GM18870 (cell line): ENCODE measurements around the gene TRMT11.
"Not testable (repeated sequence)": the region's sequence is repeated elsewhere in the genome, so short reads cannot be mapped to it uniquely, and the experiment has no call there.

Experiments used
- ATAC-seq: cut with Tn5 transposase; IDR thresholded peaks from one replicate; pipeline ENCODE4 v1.9.1; 2021; ENCODE audit warnings: moderate library complexity; ENCODE audit not compliant: unreplicated experiment

Gene TRMT11

DNA sequence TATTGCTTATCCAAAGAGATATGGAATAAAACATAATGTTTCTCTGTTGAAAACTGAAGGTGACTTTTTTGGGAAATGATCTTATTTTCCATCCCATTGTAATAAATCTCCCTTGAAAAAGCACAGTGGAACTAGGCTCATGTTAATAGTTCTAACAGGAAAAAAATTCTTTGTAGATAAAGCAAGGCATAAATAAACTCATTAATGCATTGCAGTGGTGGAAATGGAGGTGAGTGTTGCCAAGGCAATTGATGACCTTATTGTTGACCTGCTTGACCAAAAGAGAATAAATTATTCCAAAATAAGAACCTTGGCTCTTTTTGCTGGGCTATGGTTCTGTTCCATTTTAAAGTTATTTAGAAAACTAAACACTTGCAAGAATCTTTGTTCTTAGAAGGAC, 55.2 kb downstream of the TRMT11 start:
- no peak for ATAC-seq

DNA sequence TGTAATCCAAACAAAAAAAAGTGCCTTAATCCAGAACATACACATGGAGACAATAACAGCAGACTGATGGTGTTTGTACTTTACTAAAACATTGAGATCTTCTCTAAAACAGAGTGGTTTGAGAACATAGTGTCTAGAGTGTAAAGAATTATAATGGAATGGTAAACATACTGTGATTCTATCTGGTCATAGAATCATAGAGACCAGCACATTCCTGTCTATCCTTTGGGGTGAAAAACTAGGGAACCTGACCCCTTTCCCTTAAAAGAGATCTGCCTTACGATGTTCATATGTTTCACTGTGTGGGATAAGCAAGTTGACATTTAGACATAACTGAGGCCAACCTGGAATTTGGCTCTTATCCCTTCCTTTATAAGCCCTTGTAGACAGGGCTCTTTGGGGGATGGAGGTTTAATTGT, 55.7 kb downstream of the TRMT11 start:
- ATAC-seq, result no peak

DNA sequence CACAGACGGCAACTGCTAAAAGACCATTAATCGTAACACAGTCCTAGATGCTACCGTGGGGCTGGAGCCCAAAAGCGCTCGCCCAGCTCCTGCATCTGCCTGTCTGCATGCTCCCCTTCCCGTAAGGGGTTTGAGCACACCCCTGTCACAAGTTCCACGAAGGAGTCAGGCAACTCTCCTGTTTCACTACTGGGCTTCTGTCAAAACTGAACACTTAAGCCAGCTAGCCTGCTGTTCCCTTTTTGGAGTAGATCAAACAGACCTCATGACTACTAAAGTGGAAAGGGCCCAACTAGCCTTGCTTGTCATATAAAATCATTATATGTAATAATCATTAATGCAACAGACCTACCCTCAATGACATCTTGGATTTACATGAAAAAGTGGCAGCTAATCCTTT, 61.3 kb downstream of the TRMT11 start:
- ATAC-seq, result no peak

DNA sequence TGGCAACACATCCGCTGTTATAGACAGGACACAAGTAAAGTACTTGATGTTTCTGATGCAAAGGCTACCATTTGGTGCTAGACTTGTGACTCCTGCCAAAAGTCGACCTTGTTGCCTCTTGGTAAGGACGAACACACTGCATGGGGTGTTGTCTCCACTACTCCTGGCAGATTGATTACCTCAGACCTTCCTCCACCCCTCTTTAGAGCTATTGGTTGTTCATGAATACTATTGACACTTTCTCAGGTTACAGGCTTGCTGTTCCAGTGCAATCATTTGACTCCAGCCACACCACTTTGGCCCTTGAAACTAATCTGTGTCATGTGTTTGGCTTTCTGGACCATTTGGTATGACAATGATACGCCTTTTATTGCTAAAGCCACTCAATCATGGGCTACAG, 62.3 kb downstream of the TRMT11 start:
- ATAC-seq, result no peak

DNA sequence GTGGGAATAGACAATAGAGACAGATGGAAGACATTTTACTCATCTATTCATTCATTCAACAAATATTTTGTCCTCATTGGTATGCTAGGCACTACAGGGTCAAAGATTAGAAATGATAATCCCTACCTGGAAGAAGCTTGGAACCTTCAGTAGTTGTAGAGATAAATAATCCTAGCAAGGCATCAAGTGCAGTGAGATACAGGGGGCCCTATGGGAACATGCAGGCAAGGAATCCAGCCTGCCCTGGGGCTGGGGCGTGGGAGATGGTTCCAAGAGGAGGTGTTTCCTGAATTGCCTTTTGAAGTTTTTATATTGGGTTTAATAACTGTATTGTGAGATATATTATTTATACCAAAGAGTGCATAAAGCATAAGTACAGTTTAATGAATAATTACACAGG, 64.5 kb downstream of the TRMT11 start:
- no peak for ATAC-seq

DNA sequence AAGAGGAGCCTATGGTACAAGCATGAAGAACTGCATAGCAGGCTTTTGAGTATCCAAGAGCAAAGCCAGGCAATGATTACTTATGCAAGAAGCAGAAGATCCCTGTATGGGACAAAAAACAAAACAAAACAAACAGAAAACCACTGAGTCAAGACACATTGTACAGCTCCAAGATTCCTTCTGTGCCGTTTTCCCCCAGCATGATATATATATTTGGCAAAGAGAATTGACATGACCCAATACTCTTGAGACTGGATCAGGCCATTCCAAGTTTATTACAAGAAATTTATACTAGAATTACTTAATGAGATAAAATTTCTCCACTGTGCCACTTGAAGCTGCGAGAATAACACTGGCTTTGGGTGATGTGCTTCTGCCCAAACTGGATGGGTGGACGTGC, 65.5 kb downstream of the TRMT11 start:
- ATAC-seq, result no peak

DNA sequence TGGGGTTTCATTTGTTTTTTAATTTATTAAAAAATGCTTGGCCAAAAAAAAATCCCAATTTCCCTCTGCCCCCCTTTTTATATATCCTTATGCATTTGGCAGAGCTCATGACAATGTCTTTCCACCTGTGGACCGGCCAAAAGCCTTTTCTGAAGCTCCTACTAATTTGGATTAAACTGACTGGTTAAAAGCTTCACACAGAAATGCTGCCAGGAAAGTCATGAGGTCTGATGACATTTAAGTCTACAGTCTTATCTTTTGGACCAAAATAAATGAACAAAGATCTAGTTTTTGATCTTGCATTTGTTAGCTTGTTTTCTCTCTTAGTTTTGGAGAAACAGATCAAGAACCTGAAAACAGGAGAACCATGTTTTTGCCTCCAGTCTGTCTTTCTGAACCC, 66.1 kb downstream of the TRMT11 start:
- ATAC-seq, result no peak

DNA sequence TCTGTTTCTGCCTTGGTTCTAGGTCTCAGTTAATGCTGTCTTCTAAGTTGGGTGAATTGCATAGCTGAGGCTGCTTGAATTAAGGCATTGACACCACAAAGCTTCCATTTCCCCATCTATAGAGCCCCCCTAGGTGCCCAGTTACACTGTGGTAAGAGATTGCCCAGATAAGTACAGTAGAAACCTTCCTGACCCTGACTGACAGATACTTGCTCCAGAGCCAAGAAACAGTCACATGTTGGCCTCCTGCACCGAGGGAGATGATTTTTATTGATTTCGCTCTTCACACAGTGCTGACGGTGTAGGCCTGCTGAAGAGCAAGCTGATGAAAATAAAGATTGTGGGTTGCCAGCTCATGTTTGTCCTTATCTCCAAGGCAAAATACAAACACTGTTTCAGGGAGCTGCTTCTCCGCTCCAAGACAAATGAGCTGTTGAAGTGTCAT, 67.9 kb downstream of the TRMT11 start:
- ATAC-seq, result no peak

DNA sequence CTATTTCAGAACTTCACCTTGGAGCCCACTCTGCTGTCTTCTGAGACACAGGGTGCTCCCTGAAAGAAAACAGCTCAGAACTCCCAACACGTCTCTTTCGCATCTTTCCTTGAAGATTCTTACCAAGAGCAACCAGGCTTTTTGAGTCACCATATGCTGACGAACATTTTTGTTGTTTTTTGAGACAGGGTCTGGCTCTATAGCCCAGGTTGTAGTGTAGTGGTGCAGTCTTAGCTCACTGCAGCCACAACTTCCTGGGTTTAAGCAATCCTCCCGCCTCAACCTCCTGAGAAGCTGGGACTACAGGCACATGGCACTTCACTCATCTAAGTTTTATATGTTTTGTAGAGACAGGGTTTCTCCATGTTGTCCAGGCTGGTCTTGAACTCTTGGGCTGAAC, 68.5 kb downstream of the TRMT11 start:
- ATAC-seq, result no peak

DNA sequence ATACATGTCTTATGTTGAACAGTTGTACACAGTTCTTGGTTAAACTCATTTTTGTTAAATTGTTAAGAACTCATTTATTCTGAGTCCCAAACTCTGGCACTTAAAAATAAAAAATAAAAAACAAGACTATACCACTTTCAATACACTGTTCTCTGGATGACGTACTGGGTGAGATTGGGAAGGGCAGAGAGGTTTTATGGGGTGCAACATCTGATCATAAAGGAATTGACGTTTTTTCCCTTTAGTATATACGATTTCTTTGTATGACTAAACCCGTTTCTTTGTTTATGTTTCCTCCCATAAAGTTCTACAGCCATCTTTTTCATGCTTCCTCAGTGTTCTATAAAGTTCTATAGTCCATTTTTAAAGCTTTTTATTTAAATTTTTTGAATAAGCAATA, 69.1 kb downstream of the TRMT11 start:
- no peak for ATAC-seq

DNA sequence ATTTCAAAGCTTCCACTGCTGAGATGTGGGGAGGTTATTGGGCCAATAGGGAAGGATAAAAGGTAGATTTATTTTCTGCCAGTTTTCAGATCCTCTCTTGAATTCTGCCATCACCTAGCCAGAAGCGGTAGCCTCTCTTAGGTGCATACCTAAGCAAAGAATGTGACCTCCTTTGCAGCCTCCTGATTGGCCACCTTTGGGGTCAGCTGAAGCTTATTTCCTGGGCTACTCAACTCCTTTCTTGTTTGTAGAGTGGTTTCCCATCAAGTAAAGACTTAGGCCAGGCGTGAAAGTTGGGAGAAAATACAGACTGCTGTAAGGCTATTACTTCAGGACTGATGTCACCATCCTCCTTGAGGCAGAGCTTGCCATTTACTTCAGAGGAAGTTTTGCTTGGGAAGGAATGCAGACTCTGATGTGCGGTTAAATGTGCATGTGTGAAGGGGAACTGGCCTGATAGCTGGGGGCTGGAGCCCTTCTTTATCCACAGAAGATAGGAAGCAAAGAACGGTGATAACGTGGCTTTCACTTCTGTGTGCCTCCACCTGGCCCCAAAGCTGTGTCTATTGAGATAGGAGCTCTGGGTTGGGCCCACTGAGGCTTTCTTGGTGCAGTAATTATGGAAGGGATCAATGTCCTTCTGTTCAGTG, 70.1 kb downstream of the TRMT11 start:
- ATAC-seq, result no peak

DNA sequence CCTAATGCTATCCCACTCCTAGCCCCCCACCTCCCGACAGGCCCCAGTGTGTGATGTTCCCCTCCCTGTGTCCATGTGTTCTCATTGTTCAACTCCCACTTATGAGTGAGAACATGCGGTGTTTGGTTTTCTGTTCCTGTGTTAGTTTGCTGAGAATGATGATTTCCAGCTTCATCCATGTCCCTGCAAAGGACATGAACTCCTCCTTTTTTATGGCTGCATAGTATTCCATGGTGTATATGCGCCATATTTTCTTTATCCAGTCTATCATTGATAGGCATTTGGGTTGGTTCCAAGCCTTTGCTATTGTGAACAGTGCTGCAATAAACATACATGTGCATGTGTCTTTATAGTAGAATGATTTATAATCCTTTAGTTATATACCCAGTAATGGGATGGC, 71.7 kb downstream of the TRMT11 start:
- not testable (repeated sequence) for ATAC-seq

DNA sequence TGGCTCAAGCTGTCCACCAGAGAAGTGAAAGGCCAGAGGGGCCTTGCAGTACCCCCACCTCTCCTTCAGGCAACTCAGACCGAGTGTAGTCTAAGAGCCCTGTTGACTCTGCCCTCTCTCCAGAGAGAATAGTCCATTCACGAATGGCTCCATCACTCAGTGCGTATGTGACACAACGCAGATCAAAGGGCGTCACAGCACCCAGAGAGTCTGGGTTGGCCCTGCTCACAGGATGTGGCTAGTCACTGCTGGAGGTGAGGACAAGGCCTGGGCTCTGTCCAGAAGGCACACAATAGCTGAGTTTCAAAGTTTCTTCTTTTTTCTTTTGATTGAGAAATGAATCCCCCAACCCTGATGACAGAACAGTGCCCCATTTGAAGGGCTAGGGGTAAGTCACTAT, 74.1 kb downstream of the TRMT11 start:
- no peak for ATAC-seq

DNA sequence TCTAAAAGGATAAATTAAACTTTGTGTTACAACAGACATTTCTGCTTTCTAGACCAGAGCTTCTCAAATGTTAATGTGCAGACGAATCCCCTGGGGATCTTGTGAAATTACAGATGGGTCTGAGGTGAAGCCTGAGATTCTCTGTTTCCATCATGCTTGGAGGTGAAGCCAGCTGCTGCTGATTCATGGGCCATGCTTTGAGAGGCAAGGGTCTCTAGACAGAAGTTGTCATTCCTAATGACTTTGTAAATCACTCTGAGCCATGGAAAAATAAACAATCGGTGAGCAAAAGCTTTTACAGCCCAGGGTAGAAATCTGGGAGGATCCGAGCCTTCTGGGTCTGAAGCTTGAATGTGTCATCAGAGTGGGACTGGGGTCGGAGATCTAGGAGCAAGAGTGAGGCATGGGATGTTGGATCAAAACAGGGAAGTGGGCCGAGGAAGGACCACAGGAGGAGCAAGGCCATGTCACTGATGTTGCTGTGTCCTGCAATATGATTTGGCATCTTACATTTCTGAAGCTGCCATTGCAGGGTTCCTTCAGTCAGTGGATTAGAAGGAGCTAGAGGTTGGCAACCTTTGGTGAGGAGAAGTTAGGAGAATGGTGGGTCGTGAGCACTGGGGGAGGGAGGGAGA, 77.3 kb downstream of the TRMT11 start:
- ATAC-seq, result peak; percentile 51

DNA sequence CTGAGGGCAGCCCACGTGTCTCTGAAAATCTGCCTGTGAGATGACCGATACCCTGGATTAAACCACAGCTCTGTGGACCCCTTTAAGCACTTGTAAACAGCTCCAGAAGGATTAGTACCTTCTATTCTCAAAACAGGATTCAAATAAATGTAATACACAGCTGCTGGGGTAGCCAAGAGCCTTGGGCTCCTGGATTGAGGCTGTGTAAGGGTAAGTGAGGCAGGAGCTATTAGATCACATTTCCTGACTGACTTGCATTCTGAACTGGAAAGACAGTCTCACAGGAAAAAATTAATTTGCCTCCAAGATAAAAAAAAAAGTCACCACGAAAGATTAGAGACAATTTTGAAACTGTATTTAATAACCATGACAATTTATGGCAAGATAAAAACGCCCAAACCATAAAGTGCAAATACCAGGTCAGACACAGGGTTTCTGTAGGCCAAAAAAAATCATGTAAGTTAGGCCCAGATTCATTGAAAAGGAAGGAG, 78.0 kb downstream of the TRMT11 start:
- ATAC-seq, result no peak

DNA sequence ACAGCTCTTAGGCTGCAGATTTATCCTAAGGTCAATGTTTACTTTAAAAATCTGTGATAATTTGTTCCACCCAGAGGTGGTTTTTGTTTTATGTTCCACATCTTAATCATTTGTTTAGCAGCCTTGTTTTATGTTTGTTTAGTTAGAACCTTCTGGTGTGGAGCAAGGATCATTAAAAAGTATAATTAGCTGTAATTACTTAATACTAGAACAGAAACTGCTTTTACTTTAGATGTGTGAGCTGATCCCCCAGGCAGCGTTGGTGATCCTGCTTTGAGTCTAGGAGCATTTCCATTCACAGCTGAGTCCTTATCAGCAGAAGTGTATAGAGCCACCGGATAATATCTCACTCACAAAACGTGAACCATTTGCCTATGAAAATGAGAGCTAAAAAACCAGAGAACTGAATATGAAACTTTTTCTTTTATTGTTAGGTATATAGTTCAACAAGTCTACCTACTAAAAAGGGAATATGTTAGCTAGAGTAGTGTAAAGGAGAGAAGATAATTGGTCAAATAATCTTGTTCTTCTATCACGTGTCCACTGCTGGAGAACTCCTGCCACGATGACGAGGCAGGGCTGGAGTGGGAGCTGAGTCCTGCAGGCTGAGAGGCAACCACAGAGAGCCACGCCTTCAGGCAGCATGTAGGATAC, 78.5 kb downstream of the TRMT11 start:
- no peak for ATAC-seq

DNA sequence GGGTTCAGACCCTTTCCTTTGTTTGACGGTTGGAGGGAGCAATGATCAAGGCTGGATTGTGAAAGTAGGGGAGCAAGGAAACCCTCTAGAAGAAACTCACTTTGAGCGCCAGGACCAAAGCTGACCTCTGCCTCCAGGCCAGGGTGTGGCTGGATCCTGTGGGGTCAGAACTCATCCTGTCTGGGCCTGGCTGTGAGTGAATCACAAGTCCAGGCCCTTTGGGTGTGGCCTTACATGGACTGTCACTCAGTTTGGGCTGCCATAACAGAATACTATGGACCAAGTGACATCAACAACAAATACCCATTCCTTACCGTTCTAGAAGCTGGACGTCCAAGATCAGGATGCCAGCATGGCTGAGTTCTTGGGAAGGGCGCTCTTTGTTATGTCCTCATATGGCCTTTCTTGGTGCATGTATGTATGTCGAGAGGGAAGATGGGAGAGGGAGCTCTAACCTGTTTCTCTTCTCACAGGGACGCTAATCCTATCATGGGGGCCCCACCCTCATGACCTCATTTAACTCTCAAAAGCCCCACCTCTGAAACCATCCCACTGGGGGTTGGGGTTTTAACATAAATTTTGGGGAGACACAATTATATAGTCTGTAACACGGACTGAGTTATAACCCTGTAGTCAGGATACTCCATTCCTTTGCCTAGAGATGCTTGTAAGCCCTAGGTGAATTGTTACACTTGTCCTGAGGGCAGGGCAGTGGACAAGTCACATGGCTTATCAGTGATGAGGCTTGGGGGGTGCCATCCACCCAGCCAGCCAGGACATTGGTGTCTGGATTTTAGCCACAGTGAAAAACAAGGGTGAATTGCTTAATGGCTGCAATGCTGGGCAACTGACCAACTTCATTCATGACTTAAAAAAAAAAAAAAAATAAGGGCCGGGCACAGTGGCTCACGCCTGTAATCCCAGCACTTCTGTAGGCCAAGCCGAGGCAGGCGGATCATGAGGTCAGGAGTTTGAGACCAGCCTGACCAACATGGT, 80.0 kb downstream of the TRMT11 start:
- ATAC-seq, result no peak

DNA sequence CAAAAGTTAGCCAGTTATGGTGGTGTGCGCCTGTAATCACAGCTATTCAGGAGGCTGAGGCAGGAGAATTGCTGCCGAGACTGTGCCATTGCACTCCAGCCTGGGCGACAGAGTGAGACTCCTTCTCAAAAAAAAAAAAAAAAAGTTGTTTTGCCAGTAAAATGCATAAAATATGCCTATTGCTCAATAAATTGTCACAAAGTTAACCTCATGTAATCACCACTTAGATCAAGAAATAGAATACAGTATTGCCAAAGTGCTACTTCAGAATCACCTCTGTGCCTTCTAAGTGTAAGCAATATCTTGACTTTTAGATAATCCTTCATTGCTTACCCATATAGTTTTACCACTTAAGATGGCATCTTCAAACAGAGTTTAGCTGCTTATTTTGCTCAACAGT, 80.7 kb downstream of the TRMT11 start:
- ATAC-seq, result no peak

DNA sequence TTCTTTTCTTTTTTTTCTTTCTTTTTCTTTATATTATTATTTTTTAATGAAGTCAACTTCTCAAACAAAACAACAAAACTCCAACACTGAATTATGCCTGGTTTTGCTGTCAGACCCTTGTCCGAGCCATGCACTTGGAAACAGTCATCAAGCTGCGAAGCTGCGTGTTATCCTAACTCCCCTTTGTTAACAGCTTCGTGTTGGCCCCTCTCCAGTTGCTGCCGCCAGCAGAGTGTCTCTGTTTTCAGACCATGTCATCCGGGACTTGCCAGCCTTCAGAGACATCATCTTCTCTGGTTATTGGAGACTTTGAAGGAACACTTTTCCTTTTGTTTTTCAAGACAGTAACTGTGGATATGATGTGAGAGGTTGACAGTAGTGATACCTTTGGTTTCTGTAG, 83.1 kb downstream of the TRMT11 start:
- no peak for ATAC-seq

DNA sequence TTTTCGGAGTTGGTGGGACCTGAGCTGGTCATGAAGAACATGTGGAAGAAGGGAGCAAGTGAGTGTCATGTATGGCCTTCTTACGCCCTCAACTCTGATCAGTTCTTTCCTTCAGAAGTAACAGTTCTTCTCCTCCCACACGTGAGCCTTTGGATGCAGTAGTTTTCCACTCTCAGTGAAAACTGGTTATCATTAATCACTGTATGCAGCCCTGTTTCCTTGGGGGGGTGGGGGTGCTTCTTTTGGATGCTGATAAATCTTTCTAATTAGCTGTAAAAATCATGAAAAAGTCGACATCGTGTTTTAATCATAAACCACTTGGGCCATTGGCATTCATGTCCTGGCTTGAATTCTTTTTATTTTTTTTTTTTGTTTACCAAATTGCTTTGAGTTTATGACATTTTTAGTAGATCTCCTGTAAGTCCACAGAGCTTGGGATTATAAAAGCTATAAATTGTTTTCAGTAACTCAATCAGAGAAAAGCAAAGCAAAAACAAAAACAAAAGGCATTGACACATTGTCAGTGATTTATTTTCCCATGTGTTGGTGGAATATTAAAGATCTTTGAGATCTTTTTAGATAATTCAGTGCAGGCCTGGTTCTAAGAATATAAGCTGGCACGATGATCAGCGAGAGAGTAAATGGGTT, 84.8 kb downstream of the TRMT11 start:
- ATAC-seq, result no peak

DNA sequence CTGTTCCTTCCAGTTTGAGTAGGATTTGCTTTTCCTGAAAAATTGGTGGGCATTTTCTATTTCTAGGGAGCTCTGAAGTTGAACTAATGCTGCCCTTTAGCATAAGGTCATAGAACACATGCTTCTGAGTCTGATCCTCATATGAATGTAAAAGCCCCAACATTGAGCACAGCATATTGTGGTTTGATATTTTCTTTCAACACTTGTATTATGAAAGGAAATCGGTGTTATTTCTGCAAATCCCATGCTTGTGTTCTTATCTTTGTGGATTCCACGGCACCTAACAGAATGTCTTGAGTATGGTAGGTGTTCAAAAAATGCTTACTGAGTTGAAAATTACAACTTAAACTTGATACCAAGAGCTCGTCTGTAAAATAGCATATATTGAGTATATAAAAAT, 85.8 kb downstream of the TRMT11 start:
- no peak for ATAC-seq
